ENCODE results near the gene GGT6. TPM values are rescaled to one million over a fixed set of nuclear protein-coding genes. Genes with fewer than 3 reads are reported as not detected.
A peak's percentile ranks its signal among the peaks of the same experiment; 100 is the strongest.

GGT6 gene
- total and polyA plus RNA-seq, 2 of the 13 experiments (the other 11 are each of a cell fraction or from before 2014, with no cell fraction given), result 0.16 to 0.80 TPM

- TF ChIP-seq CEBPZ (IDR thresholded peaks at IDR 0.05; ENCODE audit: low read length), result no peak
- TF ChIP-seq GRHL1 (CRISPR knock-in tag; conservative IDR thresholded peaks at IDR 0.05), result no peak
Measured at GRCh38 chr17:4601326-4601725, 40.9 kb upstream of the GGT6 start (continued).

- CTCF ChIA-PET (ENCODE audit: low intra/inter-chr PET ratio, low total read pairs), result interaction anchor here (1.2 kb wide), 1 partner anchor 35 kb away, joined by 3 read pairs; no protein-coding TSS in a partner anchor
- TF ChIP-seq SMYD3 (CRISPR knock-in tag; IDR thresholded peaks at IDR 0.05), result no peak
- no peak for TF ChIP-seq ZNF619 (CRISPR knock-in tag; IDR thresholded peaks at IDR 0.05)
- no peak for TF ChIP-seq ATRX (CRISPR knock-in tag; IDR thresholded peaks at IDR 0.05; ENCODE audit: borderline replicate concordance)
- TF ChIP-seq MTF1 (CRISPR knock-in tag; IDR thresholded peaks at IDR 0.05), result no peak
- no peak for TF ChIP-seq PBX2 (CRISPR knock-in tag; IDR thresholded peaks at IDR 0.05)
- no peak for TF ChIP-seq KDM2A (CRISPR knock-in tag; IDR thresholded peaks at IDR 0.05; ENCODE audit: borderline replicate concordance, low read depth)
- no peak for TF ChIP-seq SIX1 (CRISPR knock-in tag; IDR thresholded peaks at IDR 0.05; ENCODE audit: borderline replicate concordance)
- no peak for TF ChIP-seq ZNF713 (CRISPR knock-in tag; IDR thresholded peaks at IDR 0.05)
- TF ChIP-seq SNAPC5 (CRISPR knock-in tag; IDR thresholded peaks at IDR 0.05; ENCODE audit: borderline replicate concordance), result no peak
- no peak for TF ChIP-seq RBFOX2 (IDR thresholded peaks at IDR 0.05; ENCODE audit: low read depth, low read length)
- no peak for TF ChIP-seq MXD1 (CRISPR knock-in tag; IDR thresholded peaks at IDR 0.05)
- no peak for TF ChIP-seq RXRA (CRISPR knock-in tag; IDR thresholded peaks at IDR 0.05)
Measured at GRCh38 chr17:4600563-4600962, 40.2 kb upstream of the GGT6 start.

More at GRCh38 chr17:4600563-4600962, 40.2 kb upstream of the GGT6 start:
- ATAC-seq (peak; percentile 42; the same call in 2 of the 3 replicates), FAIRE-seq (no peak), DNase-seq (ENCODE audit: low spot score) (no peak)
- no peaks in the 10 kb centered on the region for H3K79me2 ChIP-seq (ENCODE audit: insufficient read depth, low read length)
- H3K27me3 ChIP-seq (ENCODE audit: control insufficient read depth in 1 of 2, insufficient read depth in 2 of 2, low read length in 2 of 2), result no peaks in the 10 kb centered on the region
- no peak overlapping the region for H3K4me3 ChIP-seq (replicated peaks in 1 of 3; ENCODE audit: insufficient read depth in 1 of 3, low read depth in 2 of 3, low read length in 3 of 3)
- POLR2A ChIA-PET, result no interaction called here
- intact Hi-C loops (cut with micrococcal nuclease; ENCODE audit: unreplicated experiment) (no loop called here), in situ Hi-C loops (cut with HindIII; ENCODE audit: extremely low pct_ligation_motif_present, low pct_unique_long_range_greater_than_20kb) (no loop called here)
- H3K9me3 ChIP-seq (ENCODE audit: low read length), result no peaks in the 10 kb centered on the region
- peak overlapping the region; percentile 37; the same call in 1 of the 2 replicates for H3K4me2 ChIP-seq (ENCODE audit: low read depth, low read length)
- BruUV-seq (replicated peaks), result no TSS peak
- WGBS (ENCODE audit: low lambda C conversion rate), result 54% methylated on average over 3 of the region's 13 CpGs
- no peak overlapping the region for H3K27ac ChIP-seq (ENCODE audit: extremely low read length, insufficient read depth, low read length)
- H2AFZ ChIP-seq (ENCODE audit: low read length), result no peak overlapping the region
- H3K9ac ChIP-seq (ENCODE audit: insufficient read depth, low read depth, low read length), result no peak overlapping the region
- no peaks in the 10 kb centered on the region for H3K36me3 ChIP-seq (replicated peaks in 1 of 2; ENCODE audit: control insufficient read depth in 1 of 2, insufficient read depth in 2 of 2, low read length in 2 of 2)
- no peaks in the 10 kb centered on the region for H4K20me1 ChIP-seq (ENCODE audit: insufficient read depth, low read length)
- peaks cover 35% of the 10 kb centered on the region for H3K4me1 ChIP-seq (ENCODE audit: insufficient read depth, low read length)
